Measurements from ENCODE around the gene MAST3.

MAST3 gene

GRCh38 chr19:18176367-18177310 is 79.1 kb downstream of the MAST3 start:
- no peak for TF ChIP-seq POLR2A (IDR thresholded peaks at IDR 0.05; ENCODE audit: extremely low read depth, insufficient read length)
- no peak for TF ChIP-seq CTCF (IDR thresholded peaks at IDR 0.05; ENCODE audit: low read depth, low read length)
- TF ChIP-seq MYC (IDR thresholded peaks at IDR 0.05; ENCODE audit: low read depth, low read length): no peak
- TF ChIP-seq MAX (IDR thresholded peaks at IDR 0.05; ENCODE audit: low read depth, low read length): no peak
- DNase-seq (ENCODE audit: low read depth): no peak
- H3K4me3 ChIP-seq (ENCODE audit: low read depth, low read length): no peak overlapping the region

GRCh38 chr19:18179957-18180356 is 82.4 kb downstream of the MAST3 start:
- no peak overlapping the region for H3K4me3 ChIP-seq (ENCODE audit: low read depth, low read length)
- TF ChIP-seq CTCF (IDR thresholded peaks at IDR 0.05; ENCODE audit: low read depth, low read length) (no peak), MYC (IDR thresholded peaks at IDR 0.05; ENCODE audit: low read depth, low read length) (no peak), POLR2A (IDR thresholded peaks at IDR 0.05; ENCODE audit: extremely low read depth, insufficient read length) (no peak), MAX (IDR thresholded peaks at IDR 0.05; ENCODE audit: low read depth, low read length) (no peak)
- DNase-seq (ENCODE audit: low read depth): no peak

- TF ChIP-seq MAX (IDR thresholded peaks at IDR 0.05; ENCODE audit: low read depth, low read length) (no peak), CTCF (IDR thresholded peaks at IDR 0.05; ENCODE audit: low read depth, low read length) (no peak), MYC (IDR thresholded peaks at IDR 0.05; ENCODE audit: low read depth, low read length) (no peak), POLR2A (IDR thresholded peaks at IDR 0.05; ENCODE audit: extremely low read depth, insufficient read length) (no peak)
- DNase-seq (ENCODE audit: low read depth): no peak
These were observed 86.0 kb downstream of the MAST3 start for GRCh38 chr19:18183529-18183928.

GRCh38 chr19:18185538-18185937 is 88.0 kb downstream of the MAST3 start:
- H3K4me3 ChIP-seq (ENCODE audit: low read depth, low read length): no peak overlapping the region
- TF ChIP-seq MYC (IDR thresholded peaks at IDR 0.05; ENCODE audit: low read depth, low read length) (no peak), CTCF (IDR thresholded peaks at IDR 0.05; ENCODE audit: low read depth, low read length) (no peak), POLR2A (IDR thresholded peaks at IDR 0.05; ENCODE audit: extremely low read depth, insufficient read length) (no peak), MAX (IDR thresholded peaks at IDR 0.05; ENCODE audit: low read depth, low read length) (no peak)
- no peak for DNase-seq (ENCODE audit: low read depth)

More at GRCh38 chr19:18183529-18183928, 86.0 kb downstream of the MAST3 start:
- no peak overlapping the region for H3K4me3 ChIP-seq (ENCODE audit: low read depth, low read length)

- TF ChIP-seq MYC (IDR thresholded peaks at IDR 0.05; ENCODE audit: low read depth, low read length): no peak
- TF ChIP-seq POLR2A (IDR thresholded peaks at IDR 0.05; ENCODE audit: extremely low read depth, insufficient read length): no peak
- no peak for TF ChIP-seq CTCF (IDR thresholded peaks at IDR 0.05; ENCODE audit: low read depth, low read length)
- no peak for TF ChIP-seq MAX (IDR thresholded peaks at IDR 0.05; ENCODE audit: low read depth, low read length)
- no peak for DNase-seq (ENCODE audit: low read depth)
- H3K4me3 ChIP-seq (ENCODE audit: low read depth, low read length): no peak overlapping the region
These were observed 92.7 kb downstream of the MAST3 start for GRCh38 chr19:18190278-18190677.

Data from NB4 (cell line).